Measurements from ENCODE around the gene CPTP.

DNA sequence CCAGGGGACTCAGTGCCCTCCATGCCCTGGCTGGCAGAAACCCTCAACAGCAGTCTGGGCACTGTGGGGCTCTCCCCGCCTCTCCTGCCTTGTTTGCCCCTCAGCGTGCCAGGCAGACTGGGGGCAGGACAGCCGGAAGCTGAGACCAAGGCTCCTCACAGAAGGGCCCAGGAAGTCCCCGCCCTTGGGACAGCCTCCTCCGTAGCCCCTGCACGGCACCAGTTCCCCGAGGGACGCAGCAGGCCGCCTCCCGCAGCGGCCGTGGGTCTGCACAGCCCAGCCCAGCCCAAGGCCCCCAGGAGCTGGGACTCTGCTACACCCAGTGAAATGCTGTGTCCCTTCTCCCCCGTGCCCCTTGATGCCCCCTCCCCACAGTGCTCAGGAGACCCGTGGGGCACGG, 3.7 kb downstream of the CPTP start:
- TF ChIP-seq, protein P1, sequence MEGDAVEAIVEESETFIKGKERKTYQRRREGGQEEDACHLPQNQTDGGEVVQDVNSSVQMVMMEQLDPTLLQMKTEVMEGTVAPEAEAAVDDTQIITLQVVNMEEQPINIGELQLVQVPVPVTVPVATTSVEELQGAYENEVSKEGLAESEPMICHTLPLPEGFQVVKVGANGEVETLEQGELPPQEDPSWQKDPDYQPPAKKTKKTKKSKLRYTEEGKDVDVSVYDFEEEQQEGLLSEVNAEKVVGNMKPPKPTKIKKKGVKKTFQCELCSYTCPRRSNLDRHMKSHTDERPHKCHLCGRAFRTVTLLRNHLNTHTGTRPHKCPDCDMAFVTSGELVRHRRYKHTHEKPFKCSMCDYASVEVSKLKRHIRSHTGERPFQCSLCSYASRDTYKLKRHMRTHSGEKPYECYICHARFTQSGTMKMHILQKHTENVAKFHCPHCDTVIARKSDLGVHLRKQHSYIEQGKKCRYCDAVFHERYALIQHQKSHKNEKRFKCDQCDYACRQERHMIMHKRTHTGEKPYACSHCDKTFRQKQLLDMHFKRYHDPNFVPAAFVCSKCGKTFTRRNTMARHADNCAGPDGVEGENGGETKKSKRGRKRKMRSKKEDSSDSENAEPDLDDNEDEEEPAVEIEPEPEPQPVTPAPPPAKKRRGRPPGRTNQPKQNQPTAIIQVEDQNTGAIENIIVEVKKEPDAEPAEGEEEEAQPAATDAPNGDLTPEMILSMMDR (conservative IDR thresholded peaks at IDR 0.05; ENCODE audit: low read length) = no peak
- no peak for TF ChIP-seq EZH2phosphoT487 (IDR thresholded peaks at IDR 0.05; ENCODE audit: borderline replicate concordance)
